ENCODE measurements around the gene ZNF254.

DNA sequence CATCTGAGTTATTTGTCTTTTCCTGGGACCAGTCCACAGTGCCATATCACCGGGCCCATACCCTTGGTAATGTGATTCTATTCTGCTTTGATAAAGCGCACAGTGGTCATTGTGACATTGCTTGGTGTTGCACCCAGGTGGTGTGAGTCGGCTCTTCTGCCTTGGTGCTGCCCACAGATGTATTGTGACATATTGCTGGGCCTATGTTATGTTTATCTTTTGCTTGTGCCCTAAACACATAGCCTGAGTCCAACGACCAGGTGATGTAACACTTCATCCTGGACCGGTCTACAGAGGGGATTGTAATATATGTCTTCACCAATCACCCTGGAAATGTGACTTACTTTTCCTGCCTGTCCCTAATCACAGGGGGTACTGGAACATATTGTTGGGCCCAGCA lies 23.7 kb upstream of the ZNF254 start:
- TF ChIP-seq TCF3 (CRISPR knock-in tag; IDR thresholded peaks at IDR 0.05) (no peak), TAF1 (IDR thresholded peaks at IDR 0.05; ENCODE audit: control insufficient read depth, extremely low read depth, insufficient read depth, low read length, severe bottlenecking) (no peak), POLR2A (conservative IDR thresholded peaks at IDR 0.05) (no peak), ZNF274 (IDR thresholded peaks at IDR 0.05; ENCODE audit: borderline replicate concordance, low read depth, low read length) (no peak), MTA3 (IDR thresholded peaks at IDR 0.05; ENCODE audit: borderline replicate concordance) (no peak), CBX5 (IDR thresholded peaks at IDR 0.05; ENCODE audit: borderline replicate concordance, low read depth) (no peak)
- TF ChIP-seq, protein P1, sequence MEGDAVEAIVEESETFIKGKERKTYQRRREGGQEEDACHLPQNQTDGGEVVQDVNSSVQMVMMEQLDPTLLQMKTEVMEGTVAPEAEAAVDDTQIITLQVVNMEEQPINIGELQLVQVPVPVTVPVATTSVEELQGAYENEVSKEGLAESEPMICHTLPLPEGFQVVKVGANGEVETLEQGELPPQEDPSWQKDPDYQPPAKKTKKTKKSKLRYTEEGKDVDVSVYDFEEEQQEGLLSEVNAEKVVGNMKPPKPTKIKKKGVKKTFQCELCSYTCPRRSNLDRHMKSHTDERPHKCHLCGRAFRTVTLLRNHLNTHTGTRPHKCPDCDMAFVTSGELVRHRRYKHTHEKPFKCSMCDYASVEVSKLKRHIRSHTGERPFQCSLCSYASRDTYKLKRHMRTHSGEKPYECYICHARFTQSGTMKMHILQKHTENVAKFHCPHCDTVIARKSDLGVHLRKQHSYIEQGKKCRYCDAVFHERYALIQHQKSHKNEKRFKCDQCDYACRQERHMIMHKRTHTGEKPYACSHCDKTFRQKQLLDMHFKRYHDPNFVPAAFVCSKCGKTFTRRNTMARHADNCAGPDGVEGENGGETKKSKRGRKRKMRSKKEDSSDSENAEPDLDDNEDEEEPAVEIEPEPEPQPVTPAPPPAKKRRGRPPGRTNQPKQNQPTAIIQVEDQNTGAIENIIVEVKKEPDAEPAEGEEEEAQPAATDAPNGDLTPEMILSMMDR (IDR thresholded peaks at IDR 0.05 in 2 of 3, conservative IDR thresholded peaks at IDR 0.05 in 1 of 3; ENCODE audit: insufficient read depth in 2 of 3, low read depth in 1 of 3, low read length in 3 of 3) = no peak
- TF ChIP-seq, protein P2, sequence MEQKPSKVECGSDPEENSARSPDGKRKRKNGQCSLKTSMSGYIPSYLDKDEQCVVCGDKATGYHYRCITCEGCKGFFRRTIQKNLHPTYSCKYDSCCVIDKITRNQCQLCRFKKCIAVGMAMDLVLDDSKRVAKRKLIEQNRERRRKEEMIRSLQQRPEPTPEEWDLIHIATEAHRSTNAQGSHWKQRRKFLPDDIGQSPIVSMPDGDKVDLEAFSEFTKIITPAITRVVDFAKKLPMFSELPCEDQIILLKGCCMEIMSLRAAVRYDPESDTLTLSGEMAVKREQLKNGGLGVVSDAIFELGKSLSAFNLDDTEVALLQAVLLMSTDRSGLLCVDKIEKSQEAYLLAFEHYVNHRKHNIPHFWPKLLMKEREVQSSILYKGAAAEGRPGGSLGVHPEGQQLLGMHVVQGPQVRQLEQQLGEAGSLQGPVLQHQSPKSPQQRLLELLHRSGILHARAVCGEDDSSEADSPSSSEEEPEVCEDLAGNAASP (IDR thresholded peaks at IDR 0.05) = no peak
- TF ChIP-seq, protein P3, sequence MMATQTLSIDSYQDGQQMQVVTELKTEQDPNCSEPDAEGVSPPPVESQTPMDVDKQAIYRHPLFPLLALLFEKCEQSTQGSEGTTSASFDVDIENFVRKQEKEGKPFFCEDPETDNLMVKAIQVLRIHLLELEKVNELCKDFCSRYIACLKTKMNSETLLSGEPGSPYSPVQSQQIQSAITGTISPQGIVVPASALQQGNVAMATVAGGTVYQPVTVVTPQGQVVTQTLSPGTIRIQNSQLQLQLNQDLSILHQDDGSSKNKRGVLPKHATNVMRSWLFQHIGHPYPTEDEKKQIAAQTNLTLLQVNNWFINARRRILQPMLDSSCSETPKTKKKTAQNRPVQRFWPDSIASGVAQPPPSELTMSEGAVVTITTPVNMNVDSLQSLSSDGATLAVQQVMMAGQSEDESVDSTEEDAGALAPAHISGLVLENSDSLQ (IDR thresholded peaks at IDR 0.05) = no peak

Data from K562 (cell line).